Stimulated activated CD4-positive, alpha-beta T cell treated with anti-CD3 and anti-CD28 coated beads, Interleukin-12 subunit alpha, Interleukin-12 subunit beta, amount 100 ng/mL, for 4 hours (primary cell): ENCODE results near the gene E2F3.

Source experiments
- DNase-seq: peaks from one replicate; pipeline ENCODE4 v3.0.0-alpha.2; 2020

Gene E2F3

GRCh38 chr6:20538131-20538662, 136.5 kb downstream of the E2F3 start:
- no peak for DNase-seq

- DNase-seq = no peak
Measured at GRCh38 chr6:20538907-20539306, 137.2 kb downstream of the E2F3 start.

GRCh38 chr6:20539387-20539786, 137.7 kb downstream of the E2F3 start:
- no peak for DNase-seq

- no peak for DNase-seq
Measured at GRCh38 chr6:20540683-20541082, 139.0 kb downstream of the E2F3 start.

GRCh38 chr6:20541382-20541781, 139.7 kb downstream of the E2F3 start:
- no peak for DNase-seq

- DNase-seq = no peak
Measured at GRCh38 chr6:20542927-20543602, 141.4 kb downstream of the E2F3 start.
